AG04450 (cell line): ENCODE measurements around the gene MYO16. TPM values are rescaled to one million over a fixed set of nuclear protein-coding genes. Genes with fewer than 3 reads are reported as not detected.
A peak's percentile ranks its signal among the peaks of the same experiment; 100 is the strongest.

Experiments used
- CTCF ChIA-PET: fragments of 300-600, 350-600 bp; formaldehyde crosslinking; extraction: SDS; loops from one replicate; lab custom pipeline; 2022; ENCODE audit warnings: antibody characterized with exemption, inconsistent platforms; lab: Charles Lee
- POLR2A ChIA-PET: fragments of 350-600 bp; formaldehyde crosslinking; extraction: SDS; loops from one replicate; lab custom pipeline; 2021; ENCODE audit warnings: antibody characterized with exemption, inconsistent platforms; lab: Yijun Ruan, JAX
- DNase-seq: peaks from one replicate; pipeline ENCODE4 v3.0.0-alpha.2; 2011; ENCODE audit warnings: low read depth, low spot score
- H3K27ac ChIP-seq: one replicate; pipeline ENCODE4 v1.5.1; 2012; ENCODE audit warnings: low read depth, low read length, control low read depth
- H3K27me3 ChIP-seq: one replicate; pipeline ENCODE4 v1.6.0; 2012; ENCODE audit warnings: low read length; ENCODE audit not compliant: control insufficient read depth, insufficient read depth
- H3K4me3 ChIP-seq: 2 replicates; pipeline ENCODE4 v1.5.1; 2011; ENCODE audit warnings: mild to moderate bottlenecking, low read depth, low read length, control low read depth
- H3K9me3 ChIP-seq: 2 replicates; pipeline ENCODE4 v1.5.1; 2012; ENCODE audit warnings: low read length; ENCODE audit not compliant: control insufficient read depth, insufficient read depth
- polyA plus RNA-seq: library from polyadenylated mRNA; depleted of rRNA; stranded (reverse); fragments of >200 nt; gene quantifications from 2 replicates; pipeline ENCODE4 v1.2.3, GENCODE V29; 2011
- TF ChIP-seq, protein P1 (sequence below): IDR thresholded peaks from 2 replicates; pipeline ENCODE4 v1.5.1; 2011; ENCODE audit warnings: low read depth, low read length, control low read depth, inconsistent platforms

The MYO16 gene
- polyA plus RNA-seq, 1 experiment = 0.02 TPM

DNA sequence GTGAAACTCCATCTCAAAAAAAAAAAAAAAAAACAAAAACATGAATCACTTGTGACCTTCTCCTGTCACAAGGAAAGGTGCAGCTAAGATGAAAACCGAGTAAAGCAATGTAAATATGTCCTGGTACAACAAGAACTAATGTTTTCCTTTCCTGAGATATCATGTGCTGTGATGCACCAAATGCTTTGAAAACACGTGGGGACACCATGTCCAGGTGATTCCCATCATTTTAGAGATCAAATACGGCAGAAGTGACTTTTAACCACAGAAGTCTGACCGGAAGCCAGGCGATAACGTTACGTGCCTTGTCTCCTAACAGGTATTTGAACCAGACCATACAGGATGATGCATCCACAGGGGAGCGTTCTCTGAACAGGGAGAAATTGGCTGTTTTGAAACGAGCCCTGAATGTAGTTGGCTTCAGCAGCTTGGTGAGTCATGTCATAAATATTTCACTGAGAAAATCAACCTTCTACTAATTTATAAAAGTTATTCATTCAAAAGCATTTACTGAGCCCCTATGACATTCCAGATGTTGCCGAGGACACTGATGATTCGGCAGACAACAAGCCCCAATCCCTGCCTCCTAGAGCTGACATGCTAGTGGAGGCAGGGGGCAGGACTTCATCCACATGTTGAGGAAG lies 328.1 kb downstream of the MYO16 start:
- POLR2A ChIA-PET = no interaction called here
- TF ChIP-seq, protein P1, sequence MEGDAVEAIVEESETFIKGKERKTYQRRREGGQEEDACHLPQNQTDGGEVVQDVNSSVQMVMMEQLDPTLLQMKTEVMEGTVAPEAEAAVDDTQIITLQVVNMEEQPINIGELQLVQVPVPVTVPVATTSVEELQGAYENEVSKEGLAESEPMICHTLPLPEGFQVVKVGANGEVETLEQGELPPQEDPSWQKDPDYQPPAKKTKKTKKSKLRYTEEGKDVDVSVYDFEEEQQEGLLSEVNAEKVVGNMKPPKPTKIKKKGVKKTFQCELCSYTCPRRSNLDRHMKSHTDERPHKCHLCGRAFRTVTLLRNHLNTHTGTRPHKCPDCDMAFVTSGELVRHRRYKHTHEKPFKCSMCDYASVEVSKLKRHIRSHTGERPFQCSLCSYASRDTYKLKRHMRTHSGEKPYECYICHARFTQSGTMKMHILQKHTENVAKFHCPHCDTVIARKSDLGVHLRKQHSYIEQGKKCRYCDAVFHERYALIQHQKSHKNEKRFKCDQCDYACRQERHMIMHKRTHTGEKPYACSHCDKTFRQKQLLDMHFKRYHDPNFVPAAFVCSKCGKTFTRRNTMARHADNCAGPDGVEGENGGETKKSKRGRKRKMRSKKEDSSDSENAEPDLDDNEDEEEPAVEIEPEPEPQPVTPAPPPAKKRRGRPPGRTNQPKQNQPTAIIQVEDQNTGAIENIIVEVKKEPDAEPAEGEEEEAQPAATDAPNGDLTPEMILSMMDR = peak; percentile 14; the same call in 1 of the 2 replicates
- CTCF ChIA-PET = interaction anchor here (0.9 kb wide), 1 partner anchor 42 kb away, joined by 3 read pairs; no protein-coding TSS in a partner anchor
- Histone ChIP-seq H3K4me3 (0 out of 2 replicates have a peak overlapping the region, but pooled peaks have one; percentile 14), H3K27me3 (no peaks in the 10 kb centered on the region), H3K27ac (peak overlapping the region; percentile 53), H3K9me3 (no peaks in the 10 kb centered on the region)
- peak; percentile 55 for DNase-seq

DNA sequence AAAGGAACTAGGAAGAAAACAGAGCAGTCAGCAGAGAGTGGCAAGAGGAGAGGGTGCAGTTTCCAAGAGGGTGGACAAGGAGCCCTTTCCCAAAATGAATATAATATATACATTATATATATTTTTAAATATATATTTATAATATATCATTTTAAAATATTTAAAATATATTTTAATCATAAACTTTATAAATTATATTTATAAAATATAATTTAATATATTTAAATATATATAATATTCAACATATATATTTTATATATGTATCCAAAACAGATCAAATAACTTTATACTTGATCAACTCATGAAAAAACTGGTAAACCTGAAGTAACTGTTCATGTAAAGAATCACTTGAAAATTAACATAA lies 328.6 kb downstream of the MYO16 start:
- POLR2A ChIA-PET = no interaction called here
- Histone ChIP-seq H3K27ac (peak overlapping the region; percentile 43), H3K9me3 (no peaks in the 10 kb centered on the region), H3K27me3 (no peaks in the 10 kb centered on the region), H3K4me3 (no peak overlapping the region)
- TF ChIP-seq, protein P1 = no peak
- CTCF ChIA-PET = interaction anchor here (0.9 kb wide), 1 partner anchor 42 kb away, joined by 3 read pairs; no protein-coding TSS in a partner anchor
- DNase-seq = no peak

DNA sequence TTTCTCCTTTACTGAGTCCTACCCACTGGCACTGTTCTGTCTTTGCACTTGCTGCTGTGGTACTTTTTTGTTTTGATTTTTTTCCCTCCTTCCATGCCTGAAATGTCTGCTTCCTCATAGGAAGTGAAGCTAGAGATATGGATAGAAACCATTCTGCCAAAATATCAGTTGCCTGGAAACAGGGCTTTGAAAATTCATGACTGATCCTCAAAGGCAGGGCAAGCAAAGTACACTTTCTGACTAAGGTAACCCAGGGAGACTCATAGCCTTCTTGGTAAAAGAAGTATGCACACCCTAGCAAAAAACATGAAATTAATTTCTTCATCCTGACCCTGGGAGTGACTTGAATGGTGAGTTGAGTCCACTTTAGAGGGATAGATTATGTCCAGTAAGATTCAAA lies 329.8 kb downstream of the MYO16 start:
- H3K27ac ChIP-seq = no peak overlapping the region
- no peak overlapping the region for H3K4me3 ChIP-seq
- CTCF ChIA-PET = interaction anchor here (0.6 to 3.1 kb wide), 5 partner anchors 43 to 1157 kb away, joined by 6 to 19 read pairs (median 9); no protein-coding TSS in a partner anchor
- POLR2A ChIA-PET = no interaction called here
- TF ChIP-seq, protein P1 = no peak
- no peaks in the 10 kb centered on the region for H3K27me3 ChIP-seq
- no peaks in the 10 kb centered on the region for H3K9me3 ChIP-seq
- no peak for DNase-seq

DNA sequence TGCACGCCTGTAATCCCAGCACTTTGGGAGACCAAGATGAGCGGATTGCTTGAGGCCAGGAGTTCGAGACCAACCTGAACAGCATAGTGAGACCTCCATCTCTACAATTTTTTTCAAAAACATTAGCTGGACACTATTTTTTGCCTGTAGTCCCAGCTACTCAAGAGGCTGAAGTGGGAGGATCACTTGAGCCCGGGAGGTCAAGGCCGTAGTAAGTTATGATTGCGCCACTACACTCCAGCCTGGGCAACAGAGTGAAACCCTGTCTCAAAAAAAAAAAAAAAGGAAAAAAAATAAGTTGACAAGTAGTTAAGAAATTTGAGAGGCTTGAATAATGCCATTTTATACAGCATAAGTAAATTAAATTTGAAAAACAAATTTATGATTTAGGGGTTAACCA lies 330.6 kb downstream of the MYO16 start:
- TF ChIP-seq, protein P1 = no peak
- no peaks in the 10 kb centered on the region for H3K9me3 ChIP-seq
- H3K27me3 ChIP-seq = no peaks in the 10 kb centered on the region
- ChIA-PET CTCF (interaction anchor here (0.5 to 3.1 kb wide), 13 partner anchors 8 to 1196 kb away, joined by 3 to 19 read pairs (median 6); no protein-coding TSS in a partner anchor), POLR2A (interaction anchor here (0.7 kb wide), 2 partner anchors 415 to 538 kb away, joined by 3 read pairs; no protein-coding TSS in a partner anchor)
- no peak for DNase-seq
- H3K4me3 ChIP-seq = no peak overlapping the region
- H3K27ac ChIP-seq = no peak overlapping the region

DNA sequence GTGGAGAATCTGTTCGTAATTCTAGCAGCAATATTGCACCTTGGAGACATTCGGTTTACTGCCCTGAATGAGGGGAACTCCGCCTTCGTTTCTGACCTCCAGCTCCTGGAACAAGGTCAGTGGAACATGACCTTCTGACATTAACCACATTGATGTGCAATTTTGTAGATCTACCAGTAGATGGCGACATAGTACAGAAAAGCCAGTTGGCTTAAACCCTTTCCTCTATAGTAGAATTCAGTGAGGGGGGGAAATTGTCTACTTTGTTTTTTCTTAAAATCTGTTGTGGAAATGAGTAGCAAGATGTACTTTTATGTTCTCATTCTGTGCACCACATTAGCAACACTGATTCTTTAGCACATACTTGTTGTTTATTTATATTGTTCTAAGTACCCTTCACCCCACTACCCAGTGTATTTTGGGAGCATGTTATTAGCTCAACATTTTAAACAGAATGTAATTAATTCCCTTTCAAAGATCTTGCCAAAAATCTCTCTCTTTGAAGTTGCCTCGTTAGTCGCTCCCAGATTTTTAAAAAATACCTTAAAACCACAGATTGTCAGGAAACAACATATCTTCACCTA lies 332.2 kb downstream of the MYO16 start:
- no peak overlapping the region for H3K4me3 ChIP-seq
- ChIA-PET CTCF (interaction anchor here (0.6 to 3.1 kb wide), 30 partner anchors 11 to 1254 kb away, joined by 3 to 19 read pairs (median 4); no protein-coding TSS in a partner anchor), POLR2A (no interaction called here)
- no peaks in the 10 kb centered on the region for H3K9me3 ChIP-seq
- DNase-seq = no peak
- no peaks in the 10 kb centered on the region for H3K27me3 ChIP-seq
- TF ChIP-seq, protein P1 = peak; percentile 82
- no peak overlapping the region for H3K27ac ChIP-seq
